Activated CD4-positive, alpha-beta T cell treated with anti-CD3 and anti-CD28 coated beads for 1 hour (primary cell): ENCODE data around the gene EPHA2.
"Not testable (repeated sequence)": the region's sequence is repeated elsewhere in the genome, so short reads cannot be mapped to it uniquely, and the experiment has no call there.

Source experiments
- DNase-seq: peaks from one replicate; pipeline ENCODE4 v3.0.0-alpha.2; 2020

The EPHA2 gene

DNA sequence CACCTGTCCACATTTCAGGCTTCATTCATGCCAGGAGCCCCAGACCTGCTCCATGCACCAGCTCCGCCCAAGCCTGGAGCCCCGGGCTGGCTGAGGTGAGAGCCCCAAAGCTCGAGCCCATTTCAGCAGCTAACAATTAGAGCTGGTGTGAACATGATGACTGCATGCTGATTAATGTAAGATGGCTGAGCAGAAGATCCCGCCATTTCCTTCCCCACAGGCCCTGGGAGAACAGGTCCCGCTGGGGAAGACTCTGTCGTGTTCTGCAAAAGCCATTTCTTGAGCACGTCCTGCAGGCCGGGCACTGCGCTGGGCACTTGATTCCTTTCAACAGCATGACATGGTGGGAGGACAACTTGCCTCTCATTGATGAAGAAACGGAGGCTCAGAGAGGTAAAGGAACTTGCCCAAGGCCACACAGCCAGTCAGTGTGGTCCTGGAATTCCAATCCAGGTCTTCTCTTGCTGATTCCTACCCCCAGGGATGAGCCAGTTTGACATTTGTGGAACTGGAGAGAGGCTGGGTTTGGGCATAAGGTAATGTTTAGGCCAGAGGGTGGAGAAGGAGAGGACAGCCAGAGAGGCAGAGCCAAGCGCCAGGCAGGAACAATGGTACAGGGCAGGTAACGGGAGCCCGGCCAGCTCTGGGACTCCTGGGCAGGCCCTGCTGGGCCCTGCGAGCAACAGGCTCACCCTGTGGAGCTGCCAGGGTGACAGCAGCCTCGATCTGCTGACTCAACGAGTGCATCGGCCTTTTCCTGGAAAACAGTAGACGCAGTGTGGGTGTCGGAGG, 28.1 kb upstream of the EPHA2 start:
- no peak for DNase-seq

DNA sequence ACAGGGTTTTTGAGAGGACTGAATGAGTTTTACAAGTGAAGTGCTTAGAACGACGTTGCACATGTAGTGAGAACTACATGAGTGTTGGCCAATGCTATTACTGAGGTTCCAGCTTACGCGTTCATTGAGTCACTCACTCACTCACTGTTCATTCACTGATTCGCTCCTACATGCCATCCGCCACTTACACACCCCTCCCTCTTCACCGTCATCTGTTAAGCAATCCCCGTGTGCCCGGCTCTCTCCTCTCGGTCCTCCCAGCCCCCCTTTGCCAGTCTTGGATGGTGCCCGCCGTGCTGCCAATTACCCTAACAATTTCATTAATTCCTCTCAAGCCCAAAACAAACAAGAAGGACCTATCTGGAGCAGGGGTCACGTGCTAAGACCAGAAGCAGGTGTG, 27.3 kb upstream of the EPHA2 start:
- no peak for DNase-seq

- DNase-seq = no peak
These were observed 26.2 kb upstream of the EPHA2 start for GRCh38 chr1:16181887-16182719.

- DNase-seq = no peak
These were observed 24.5 kb upstream of the EPHA2 start for GRCh38 chr1:16180291-16180824.

DNA sequence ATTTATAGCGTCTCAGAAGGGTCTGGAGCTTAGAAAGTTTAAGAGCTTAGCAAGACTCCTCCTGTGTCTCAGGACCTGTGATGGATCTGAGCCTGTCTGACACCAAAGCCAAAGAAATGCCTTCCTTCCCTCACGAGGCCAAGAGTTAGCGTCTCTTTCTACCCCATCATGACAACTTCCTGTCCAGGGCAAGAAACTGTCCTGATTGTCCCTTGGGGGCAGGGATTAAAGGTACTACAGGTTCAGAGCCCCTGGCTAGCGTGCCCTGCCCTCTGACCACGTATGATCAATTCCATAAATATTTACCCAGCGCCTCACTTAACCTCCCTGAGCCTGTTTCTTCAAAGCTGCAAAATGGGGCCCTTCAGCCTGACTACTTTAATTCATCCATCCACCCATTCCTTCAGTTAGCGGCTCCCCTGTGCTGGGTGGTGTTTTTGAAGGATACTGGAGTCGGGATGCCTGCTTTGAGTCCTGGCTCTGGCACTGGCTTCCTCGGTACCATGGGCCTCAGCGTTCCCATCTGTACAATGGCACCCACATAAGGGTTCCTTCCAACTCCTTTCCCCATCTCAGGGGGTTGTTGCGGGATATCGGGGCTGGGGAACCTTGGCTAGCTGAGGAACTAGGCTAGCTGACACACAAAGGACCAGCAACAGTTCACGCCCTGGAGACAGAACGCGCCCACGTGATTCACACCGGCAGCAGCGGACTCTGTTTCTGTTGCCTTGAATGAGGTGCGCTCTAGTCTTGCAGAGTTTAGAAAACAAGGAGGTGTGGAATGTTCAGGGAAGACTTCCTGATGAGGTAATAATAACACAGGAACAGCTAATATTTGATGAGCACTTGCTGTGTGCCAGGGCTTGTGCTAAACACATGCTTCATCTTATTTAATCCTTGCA, 23.0 kb upstream of the EPHA2 start:
- no peak for DNase-seq

DNA sequence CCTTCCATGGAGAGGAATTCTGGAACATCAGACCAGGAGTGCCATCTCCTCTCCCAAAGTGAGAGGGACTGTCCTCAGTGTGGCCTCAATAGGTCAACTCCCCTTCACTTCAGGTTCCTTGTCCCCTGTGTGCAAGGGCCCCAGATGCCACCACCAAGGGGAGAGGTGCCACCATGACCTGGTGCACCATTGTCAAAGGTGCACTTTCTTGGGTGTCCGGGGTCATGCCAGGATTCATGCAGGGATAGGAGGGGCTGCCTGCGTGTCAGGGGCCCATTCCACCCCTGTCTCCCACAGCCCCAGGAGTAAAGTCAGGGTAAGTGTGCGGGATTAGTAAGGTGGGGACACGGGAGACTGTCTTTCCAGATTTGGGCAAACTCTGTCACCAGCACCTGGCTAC, 21.4 kb upstream of the EPHA2 start:
- no peak for DNase-seq

DNA sequence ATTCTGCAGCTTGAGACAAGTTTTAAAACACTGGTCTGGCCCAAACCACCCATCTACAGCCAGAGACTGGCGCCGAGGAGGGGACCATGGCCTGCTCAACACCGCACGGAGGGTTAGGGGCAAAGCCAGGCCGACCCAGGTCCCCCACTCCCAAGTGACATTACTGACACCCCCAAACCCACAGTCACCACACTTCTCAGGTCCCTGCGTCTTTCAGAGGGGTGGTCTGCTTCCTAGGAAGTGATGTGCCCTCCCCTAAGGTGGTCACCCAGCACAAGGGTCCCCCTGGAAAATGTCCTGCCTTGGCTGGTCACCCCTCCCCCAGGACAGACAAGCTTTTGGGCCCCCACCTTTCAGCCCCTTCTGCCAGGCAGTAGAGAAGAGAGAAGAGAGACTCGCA, 20.8 kb upstream of the EPHA2 start:
- DNase-seq = no peak

GRCh38 chr1:16175610-16176553, 20.0 kb upstream of the EPHA2 start:
- no peak for DNase-seq

GRCh38 chr1:16174886-16175598, 19.2 kb upstream of the EPHA2 start:
- DNase-seq = no peak

- DNase-seq = no peak
These were observed 18.5 kb upstream of the EPHA2 start for GRCh38 chr1:16174261-16174868.

DNA sequence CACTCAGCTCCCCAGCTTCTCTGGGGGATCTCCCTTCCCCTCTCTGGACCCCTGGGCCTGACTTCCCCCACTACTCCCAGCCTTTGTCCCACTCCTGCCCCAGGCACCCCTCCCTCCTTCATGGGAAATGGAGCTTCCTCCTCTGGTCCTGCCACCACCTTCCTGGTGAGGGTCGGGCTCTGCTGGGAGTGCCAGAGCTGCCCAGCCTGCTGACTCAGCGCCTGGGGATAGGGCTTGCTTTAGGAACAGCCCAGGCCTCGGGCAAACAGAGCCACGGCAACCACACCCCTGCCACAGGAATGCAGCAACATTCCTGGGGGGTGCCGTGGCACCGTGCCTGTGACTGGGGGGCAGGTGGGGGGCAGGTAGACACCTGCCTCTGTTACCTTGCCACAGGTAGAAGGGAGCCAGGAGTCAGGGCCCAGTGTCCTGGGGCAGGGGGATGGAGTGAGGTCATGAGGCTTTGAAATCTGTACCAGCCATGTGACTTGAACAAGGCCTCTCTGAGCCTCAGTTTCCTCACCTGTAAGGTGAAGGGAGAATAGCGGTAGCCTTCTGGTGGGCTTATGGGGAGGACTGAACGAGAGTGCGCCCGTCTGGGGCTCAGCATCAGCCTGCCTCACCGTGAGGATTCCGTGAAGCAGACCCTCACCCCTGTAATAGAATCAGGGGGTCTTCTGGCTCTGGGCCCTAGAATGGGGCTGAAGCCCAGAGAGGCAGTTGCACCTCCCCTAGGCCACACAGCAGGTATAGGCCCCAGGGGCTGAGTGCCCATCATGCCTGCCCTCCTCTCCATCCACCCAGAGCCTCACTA, 17.8 kb upstream of the EPHA2 start:
- DNase-seq = no peak

DNA sequence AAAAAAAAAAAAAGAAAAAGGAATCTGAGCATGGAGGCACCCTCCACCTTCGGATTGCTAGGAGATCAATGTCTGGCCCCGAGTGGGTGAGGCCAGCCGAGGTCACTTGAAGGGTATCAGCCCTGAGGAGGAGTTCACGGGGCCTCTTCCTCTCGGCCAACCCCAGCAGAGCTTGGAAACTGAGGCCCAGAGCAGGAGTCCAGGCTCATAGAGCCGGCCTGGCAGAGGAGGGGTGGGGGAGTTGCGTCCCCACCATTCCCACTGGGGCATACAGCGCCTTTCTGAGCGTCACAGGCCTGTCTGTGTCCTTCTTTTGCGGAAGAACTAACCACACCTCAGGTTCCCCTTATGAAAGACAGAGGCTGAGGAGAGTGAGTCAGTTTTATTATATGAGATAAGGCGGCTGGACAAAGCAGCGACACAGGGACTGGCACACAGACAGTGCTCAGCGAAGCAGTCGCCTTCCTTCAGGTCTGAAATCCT, 17.1 kb upstream of the EPHA2 start:
- DNase-seq = no peak

GRCh38 chr1:16172218-16172830, 16.5 kb upstream of the EPHA2 start:
- no peak for DNase-seq

- no peak for DNase-seq
These were observed 15.7 kb upstream of the EPHA2 start for GRCh38 chr1:16171314-16172151.

GRCh38 chr1:16170283-16170673, 14.4 kb upstream of the EPHA2 start:
- no peak for DNase-seq

DNA sequence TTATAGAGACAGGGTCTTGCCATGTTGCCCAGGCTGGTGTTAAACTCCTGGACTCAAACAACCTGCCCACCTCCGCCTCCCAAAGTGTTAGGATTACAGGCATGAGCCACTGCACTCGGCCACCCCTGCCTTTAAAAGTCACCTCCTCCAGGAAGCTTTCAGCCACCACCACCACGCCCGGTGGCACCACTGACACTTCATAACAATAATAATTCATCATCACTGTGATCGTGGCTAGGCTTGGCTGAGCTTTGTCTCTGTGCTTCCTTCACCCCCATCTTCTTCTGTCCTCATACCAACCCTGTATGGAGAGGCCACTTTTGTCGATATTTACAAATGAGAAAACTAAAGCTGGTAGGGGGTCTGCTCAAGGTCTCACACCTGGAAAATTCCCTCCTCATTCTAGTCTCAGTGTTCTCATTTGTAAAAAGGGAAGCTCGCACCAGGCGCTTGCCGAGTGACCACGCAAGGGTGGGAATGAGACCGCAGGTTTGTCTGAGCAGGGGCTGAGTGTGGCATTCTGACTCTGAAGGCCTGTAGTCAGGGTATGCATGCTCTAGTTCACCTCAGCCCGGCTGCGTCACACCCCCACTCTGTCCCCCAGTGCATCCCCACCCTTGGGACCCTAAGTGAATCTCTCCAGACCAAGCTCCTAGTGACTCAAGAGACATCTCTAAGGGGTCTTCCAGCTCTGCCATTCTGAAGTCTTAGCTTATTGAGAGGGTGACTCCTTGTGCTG, 12.9 kb upstream of the EPHA2 start:
- no peak for DNase-seq

DNA sequence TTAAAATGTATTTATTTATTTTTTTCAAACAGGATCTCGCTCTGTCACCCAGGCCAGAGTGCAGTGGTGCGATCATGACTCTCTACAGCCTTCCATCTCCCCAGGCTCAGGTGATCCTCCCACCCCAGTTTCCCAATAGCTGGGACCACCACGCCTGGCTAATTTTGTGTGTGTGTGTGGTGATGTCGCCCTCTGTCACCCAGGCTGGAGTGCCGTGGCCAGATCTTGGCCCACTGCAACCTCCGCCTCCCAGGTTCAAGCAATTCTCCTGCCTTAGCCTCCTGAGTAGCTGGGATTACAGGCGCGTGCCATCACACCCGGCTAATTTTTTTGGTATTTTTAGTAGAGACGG, 12.3 kb upstream of the EPHA2 start:
- not testable (repeated sequence) for DNase-seq
